ENCODE measurements around the gene ITGB4. TPM values are rescaled to one million over a fixed set of nuclear protein-coding genes. Genes with fewer than 3 reads are reported as not detected.

Gene ITGB4
- total RNA-seq, 1 experiment from 2014 or later = 5.3 TPM

DNA sequence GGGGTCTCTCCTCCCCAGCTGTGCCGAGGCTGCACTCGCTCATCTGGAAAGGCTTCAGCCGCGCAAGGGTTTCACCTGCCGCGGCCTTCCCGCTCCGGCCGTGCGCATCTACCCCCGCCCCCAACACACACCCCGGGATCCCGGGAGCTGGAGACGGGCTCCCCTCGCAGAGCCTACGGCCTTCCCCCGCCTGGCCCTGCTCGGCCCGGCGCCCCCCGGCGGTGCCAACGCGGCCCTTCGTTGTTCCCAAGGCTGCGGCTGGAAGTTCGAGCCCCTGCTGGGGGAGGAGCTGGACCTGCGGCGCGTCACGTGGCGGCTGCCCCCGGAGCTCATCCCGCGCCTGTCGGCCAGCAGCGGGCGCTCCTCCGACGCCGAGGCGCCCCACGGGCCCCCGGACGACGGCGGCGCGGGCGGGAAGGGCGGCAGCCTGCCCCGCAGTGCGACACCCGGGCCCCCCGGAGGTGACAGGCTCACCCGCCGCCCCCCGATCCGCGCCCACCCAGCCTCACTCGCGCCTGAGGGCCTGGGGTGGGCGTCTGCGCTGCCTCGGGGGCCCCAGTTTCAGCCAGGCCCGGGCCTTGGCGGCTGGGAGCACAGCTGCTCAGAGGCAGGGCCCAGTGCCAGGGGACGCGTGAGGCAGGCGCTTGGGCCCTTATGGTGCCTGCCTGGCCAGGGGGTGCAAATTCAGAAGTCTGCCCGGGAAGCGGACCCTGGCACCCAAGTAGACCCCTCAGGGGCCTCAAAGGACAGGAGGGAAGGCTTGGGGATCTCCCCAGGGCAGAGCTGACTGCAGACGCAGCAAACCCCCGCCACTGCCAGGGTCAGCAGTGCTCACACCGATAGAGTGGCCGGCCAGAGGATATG, 32.5 kb downstream of the ITGB4 start:
- H2BK12ac ChIP-seq (ENCODE audit: insufficient read length, low read depth, low read length) = no peak overlapping the region
- no peak overlapping the region for H3K23ac ChIP-seq (ENCODE audit: insufficient read length, low read depth, low read length)
- H3K27me3 Mint-ChIP-seq (ENCODE audit: low read depth) = peaks cover 12% of the 10 kb centered on the region
- H3K79me2 ChIP-seq (ENCODE audit: insufficient read depth, low read length) = no peaks in the 10 kb centered on the region
- no peak overlapping the region for H3K4ac ChIP-seq (ENCODE audit: low read depth, low read length)
- no peak overlapping the region for H3K18ac ChIP-seq (ENCODE audit: insufficient read length, low read depth, low read length)
- no peak overlapping the region for H2AK5ac ChIP-seq (ENCODE audit: insufficient read length, low read length)
- no peak overlapping the region for H4K8ac ChIP-seq (replicated peaks; ENCODE audit: insufficient read length, low read depth, low read length)
- H4K91ac ChIP-seq (ENCODE audit: insufficient read length, low read depth, low read length) = no peak overlapping the region
- peak; percentile 92 for DNase-seq
- no peaks in the 10 kb centered on the region for H4K20me1 ChIP-seq (ENCODE audit: control insufficient read depth, insufficient read depth, insufficient read length)
- no peak overlapping the region for H2BK15ac ChIP-seq (ENCODE audit: low read depth, low read length)
- H3K27ac ChIP-seq (ENCODE audit: insufficient read length, low read depth, low read length) = no peak overlapping the region
- H2AFZ ChIP-seq (ENCODE audit: low read length) = no peak overlapping the region
- no peak overlapping the region for H2BK20ac ChIP-seq (ENCODE audit: low read depth, low read length, poor library complexity, severe bottlenecking)
- no peaks in the 10 kb centered on the region; the same call in 1 of the 2 replicates for H3K4me1 ChIP-seq (ENCODE audit: insufficient read depth, low read length)
- WGBS (ENCODE audit: extremely low coverage, insufficient read length, low lambda C conversion rate) = no CpG with 5 or more reads among the region's 76 CpGs
- H3K27ac Mint-ChIP-seq = no peak overlapping the region
- H3K4me1 Mint-ChIP-seq = peaks cover 10 to 14% of the 10 kb centered on the region in 2 experiments
- H3K23me2 ChIP-seq (ENCODE audit: insufficient read length, low read depth, low read length, poor library complexity, severe bottlenecking) = peaks cover 3% of the 10 kb centered on the region
- no peak overlapping the region for H2BK5ac ChIP-seq (ENCODE audit: insufficient read length, low read length)
- no peak overlapping the region for H3T11ph ChIP-seq (ENCODE audit: low read length)
- H2BK120ac ChIP-seq (ENCODE audit: low read depth, low read length, poor library complexity, severe bottlenecking) = no peak overlapping the region
- H3K9me3 Mint-ChIP-seq = no peaks in the 10 kb centered on the region; a peak in 1 of 5 replicates
- H3K9me3 ChIP-seq (ENCODE audit: control insufficient read depth, low read depth, low read length) = no peaks in the 10 kb centered on the region
- H3K36me3 Mint-ChIP-seq (ENCODE audit: insufficient read depth in 1 of 3, low read depth in 3 of 3) = peaks cover 0 to under 1% (median 0%) of the 10 kb centered on the region in 3 experiments; a peak in 1 of 7 replicates
- H3K9ac ChIP-seq (ENCODE audit: extremely low read depth, insufficient read length, low read length) = no peak overlapping the region
- H3K56ac ChIP-seq (ENCODE audit: insufficient read length, low read depth, low read length) = no peak overlapping the region
- no peak overlapping the region for H4K5ac ChIP-seq (ENCODE audit: insufficient read length, low read depth, low read length)
- H3K4me3 Mint-ChIP-seq = peak overlapping the region in 1 of 2 experiments; percentile 65; a peak in 3 of 5 replicates
- H3K4me2 ChIP-seq (ENCODE audit: insufficient read depth, insufficient read length, low read length) = no peak overlapping the region
- H3K79me1 ChIP-seq (ENCODE audit: insufficient read depth, low read depth, low read length, poor library complexity, severe bottlenecking) = no peaks in the 10 kb centered on the region
- no peaks in the 10 kb centered on the region for H3K27me3 ChIP-seq (ENCODE audit: insufficient read depth, low read length)
- TF ChIP-seq CTCF (conservative IDR thresholded peaks at IDR 0.05) = peak; percentile 76
- H3K14ac ChIP-seq (ENCODE audit: insufficient read depth, low read length) = no peak overlapping the region
